LNCAP (cell line): Measurements from ENCODE around the gene GSTT2.

Source experiments
- TF ChIP-seq, protein P1 (sequence below): fragments of 450-650 bp; IDR thresholded peaks from 2 replicates; pipeline ENCODE4 v1.5.1; 2017; ENCODE audit warnings: mild to moderate bottlenecking

GSTT2 gene

DNA sequence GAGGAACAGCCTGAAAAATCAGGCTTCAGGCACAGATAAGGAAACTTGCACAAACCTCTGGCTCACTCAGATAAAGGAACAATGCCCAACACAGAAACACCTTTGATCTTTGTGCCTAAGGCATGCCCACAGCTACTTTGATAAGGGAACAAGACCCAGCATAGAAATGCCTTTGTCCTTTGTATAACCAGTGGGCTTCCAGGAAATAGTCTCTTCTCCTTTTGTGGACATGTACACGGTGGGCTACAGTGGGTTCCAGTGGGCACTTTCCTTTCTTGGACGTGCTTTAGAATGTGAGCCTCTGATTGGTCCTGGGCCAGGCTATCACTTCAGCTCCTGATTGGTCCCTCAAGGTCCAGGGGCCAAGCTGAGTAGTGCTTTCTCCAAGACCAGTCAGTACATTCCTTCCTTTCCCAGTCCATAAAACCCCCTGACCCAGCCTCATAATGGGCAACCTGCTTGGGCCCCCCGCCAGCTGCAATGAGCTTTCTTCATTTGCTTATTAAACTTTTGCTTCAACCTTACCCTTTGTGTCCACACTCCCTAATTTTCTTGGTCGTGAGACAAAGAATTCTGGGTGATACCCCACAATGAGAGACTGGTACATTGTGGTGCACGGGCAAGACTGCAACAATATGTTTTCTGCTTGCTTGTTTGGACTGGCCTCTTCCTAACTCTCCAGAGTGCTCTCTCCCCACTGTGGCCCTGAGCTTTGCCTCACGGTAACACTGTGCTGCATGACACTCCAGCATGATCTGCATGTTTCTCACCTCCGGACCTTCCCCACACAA lies 29.5 kb downstream of the GSTT2 start:
- TF ChIP-seq, protein P1, sequence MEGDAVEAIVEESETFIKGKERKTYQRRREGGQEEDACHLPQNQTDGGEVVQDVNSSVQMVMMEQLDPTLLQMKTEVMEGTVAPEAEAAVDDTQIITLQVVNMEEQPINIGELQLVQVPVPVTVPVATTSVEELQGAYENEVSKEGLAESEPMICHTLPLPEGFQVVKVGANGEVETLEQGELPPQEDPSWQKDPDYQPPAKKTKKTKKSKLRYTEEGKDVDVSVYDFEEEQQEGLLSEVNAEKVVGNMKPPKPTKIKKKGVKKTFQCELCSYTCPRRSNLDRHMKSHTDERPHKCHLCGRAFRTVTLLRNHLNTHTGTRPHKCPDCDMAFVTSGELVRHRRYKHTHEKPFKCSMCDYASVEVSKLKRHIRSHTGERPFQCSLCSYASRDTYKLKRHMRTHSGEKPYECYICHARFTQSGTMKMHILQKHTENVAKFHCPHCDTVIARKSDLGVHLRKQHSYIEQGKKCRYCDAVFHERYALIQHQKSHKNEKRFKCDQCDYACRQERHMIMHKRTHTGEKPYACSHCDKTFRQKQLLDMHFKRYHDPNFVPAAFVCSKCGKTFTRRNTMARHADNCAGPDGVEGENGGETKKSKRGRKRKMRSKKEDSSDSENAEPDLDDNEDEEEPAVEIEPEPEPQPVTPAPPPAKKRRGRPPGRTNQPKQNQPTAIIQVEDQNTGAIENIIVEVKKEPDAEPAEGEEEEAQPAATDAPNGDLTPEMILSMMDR: no peak

DNA sequence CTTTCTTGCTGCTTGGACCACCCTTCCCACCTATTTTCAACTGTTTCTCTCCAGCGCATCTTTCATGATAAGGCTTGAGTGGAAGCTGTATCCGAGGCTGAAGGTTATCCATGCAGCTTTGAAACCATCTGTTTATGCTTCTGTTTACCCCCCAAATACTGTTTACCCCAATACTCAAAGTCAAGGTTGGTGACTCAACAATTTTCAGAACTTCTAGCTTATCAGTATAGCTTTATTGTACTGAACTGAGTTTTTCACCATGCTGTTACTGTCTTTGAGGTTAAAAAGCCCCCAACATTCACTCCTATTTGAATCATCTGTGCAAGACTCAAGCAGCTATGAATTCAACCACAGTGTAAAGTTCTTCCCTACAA lies 30.1 kb downstream of the GSTT2 start:
- TF ChIP-seq, protein P1: no peak

GRCh38 chr22:24011735-24012068 lies 31.8 kb downstream of the GSTT2 start:
- TF ChIP-seq, protein P1: no peak

- TF ChIP-seq, protein P1: no peak
Measured at GRCh38 chr22:24016156-24016555, 36.2 kb downstream of the GSTT2 start.

DNA sequence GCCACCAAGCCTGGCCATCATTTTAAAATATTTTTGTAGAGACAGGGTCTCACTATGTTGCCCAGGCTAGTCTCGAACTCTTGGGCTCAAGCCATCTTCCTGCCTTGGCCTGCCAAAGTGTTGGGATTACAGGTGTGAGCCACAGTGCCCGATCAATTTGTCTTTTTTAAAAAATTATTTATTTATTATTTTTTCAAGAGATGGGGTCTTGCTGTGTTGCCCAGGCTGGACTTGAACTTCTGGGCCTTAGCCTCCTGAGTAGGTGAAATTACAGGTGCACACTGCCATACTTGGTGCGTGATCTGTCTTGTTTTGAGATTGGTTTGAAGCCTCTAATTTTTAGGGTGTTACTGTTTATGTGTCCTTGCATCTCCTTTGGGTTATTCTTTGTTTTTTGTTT lies 41.4 kb downstream of the GSTT2 start:
- TF ChIP-seq, protein P1: no peak

DNA sequence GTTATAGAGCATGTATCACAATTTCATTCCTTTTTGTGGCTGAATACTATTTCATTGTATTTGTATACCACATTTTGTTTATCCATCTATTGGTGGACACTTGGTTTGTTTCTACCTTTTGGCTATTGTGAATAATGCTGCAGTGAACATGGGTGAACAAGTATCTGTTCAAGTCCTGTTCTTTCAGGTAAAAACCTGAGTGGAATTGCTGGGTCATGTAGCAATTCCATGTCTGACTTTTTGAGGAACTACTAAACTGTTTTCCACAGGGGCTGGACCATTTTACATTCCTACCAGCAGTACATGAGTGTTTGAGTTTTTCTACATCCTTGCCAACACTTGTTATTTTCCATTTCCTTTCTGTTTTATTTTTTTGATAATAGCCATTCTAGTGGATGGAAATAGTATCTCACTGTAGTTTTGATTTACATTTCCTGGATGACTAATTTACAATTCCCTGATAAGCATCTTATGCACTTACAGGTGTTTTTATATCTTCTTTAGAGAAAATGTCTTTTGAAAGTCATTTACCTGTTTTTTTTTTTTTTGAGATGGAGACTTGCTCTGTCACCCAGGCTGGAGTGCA lies 43.4 kb downstream of the GSTT2 start:
- TF ChIP-seq, protein P1: no peak

GRCh38 chr22:24024354-24024753 lies 44.4 kb downstream of the GSTT2 start:
- TF ChIP-seq, protein P1: no peak
